HCT116 (cell line): ENCODE measurements around the gene SLC23A1. TPM values are rescaled to one million over a fixed set of nuclear protein-coding genes. Genes with fewer than 3 reads are reported as not detected.

ENCODE experiments used
- ATAC-seq: fragments of 200-7000 bp; cut with Tn5 transposase; 2 replicates; pipeline ENCODE4 v1.9.1; 2020; ENCODE audit warnings: mild to moderate bottlenecking, moderate library complexity
- BruUV-seq: library from RNA; stranded (reverse); fragments of 400-500 nt; replicated peaks from 2 replicates; lab custom pipeline; 2021; lab: Mats Ljungman, UMichigan
- CTCF ChIA-PET: fragments of 300-600 bp; sonication (Branson Sonifier 250); formaldehyde crosslinking; loops from one replicate; lab custom pipeline; 2021; ENCODE audit warnings: antibody characterized with exemption; lab: Charles Lee
- POLR2A ChIA-PET: fragments of 300-600, 350-600 bp; sonication (Branson Sonifier 250); formaldehyde crosslinking; loops from one replicate; lab custom pipeline; 2021; ENCODE audit warnings: antibody characterized with exemption; lab: Charles Lee
- RAD21 ChIA-PET, 2 experiments: fragments of 300-600 bp; sonication (Branson Sonifier 250); formaldehyde crosslinking; loops; one replicate each; lab custom pipeline; 2023; ENCODE audit warnings: low total read pairs in 2 of 2; ENCODE audit not compliant: uncharacterized antibody in 2 of 2, unreplicated experiment in 2 of 2, low non-redundant PET in 1 of 2; lab: Charles Lee
- DNase-seq: peaks from one replicate; pipeline ENCODE4 v3.0.0-alpha.2; 2010; ENCODE audit warnings: low read depth, low spot score
- H2AFZ ChIP-seq: fragments of 200-600 bp; shearing (Covaris generic), sonication (generic); 2 replicates; pipeline ENCODE4 v1.6.1; 2017; ENCODE audit warnings: low read depth, mixed run types, mixed read lengths, antibody characterized with exemption, low read length; ENCODE audit not compliant: poor library complexity, severe bottlenecking
- H3K27ac ChIP-seq: 2 replicates; pipeline ENCODE4 v1.5.1; 2012; ENCODE audit warnings: low read depth, low read length
- H3K27me3 ChIP-seq: fragments of 200-600 bp; sonication (generic); 2 replicates; pipeline ENCODE4 v1.6.1; 2016; ENCODE audit warnings: mixed run types, low read length, mixed read lengths; ENCODE audit not compliant: insufficient read depth
- H3K36me3 ChIP-seq, 2 experiments: fragments of 200-500 bp in 1 of 2; fragments of 200-600 bp in 1 of 2; sonication (Bioruptor generic) in 1 of 2; sonication (generic) in 1 of 2; 2 replicates each; pipeline versions ENCODE4 v1.5.1 to v1.6.1; 2014 to 2016; ENCODE audit warnings: low read length in 2 of 2, inconsistent platforms in 1 of 2, mixed read lengths in 1 of 2, mixed run types in 1 of 2; ENCODE audit not compliant: insufficient read depth in 2 of 2, control insufficient read depth in 1 of 2
- H3K4me1 ChIP-seq, 2 experiments: fragments of 200-600 bp in 1 of 2; sonication (generic) in 1 of 2; 2 replicates each; pipeline versions ENCODE4 v1.5.1 to v1.6.1; 2012 to 2017; ENCODE audit warnings: low read length in 2 of 2, inconsistent platforms in 1 of 2, mild to moderate bottlenecking in 1 of 2, mixed read lengths in 1 of 2, mixed run types in 1 of 2, moderate library complexity in 1 of 2; ENCODE audit not compliant: insufficient read depth in 2 of 2, control insufficient read depth in 1 of 2
- H3K4me2 ChIP-seq: fragments of 200-600 bp; sonication (generic); 2 replicates; pipeline ENCODE4 v1.6.1; 2017; ENCODE audit warnings: mixed run types, low read length, mixed read lengths
- H3K4me3 ChIP-seq, 2 experiments: fragments of 200-600 bp in 1 of 2; sonication (generic) in 1 of 2; replicated peaks in 1 of 2; 2 replicates each; pipeline ENCODE4 v1.5.1; 2011 to 2016; ENCODE audit warnings: low read length in 2 of 2, control low read depth in 1 of 2, low read depth in 1 of 2, mild to moderate bottlenecking in 1 of 2, mixed read lengths in 1 of 2, mixed run types in 1 of 2
- H3K79me2 ChIP-seq: fragments of 200-600 bp; sonication (generic); 2 replicates; pipeline ENCODE4 v1.6.1; 2017; ENCODE audit warnings: mild to moderate bottlenecking, mixed run types, low read length, moderate library complexity, mixed read lengths; ENCODE audit not compliant: insufficient read depth
- H3K9ac ChIP-seq: fragments of 200-600 bp; sonication (generic); 2 replicates; pipeline ENCODE4 v1.6.1; 2016; ENCODE audit warnings: low read length, mixed read lengths
- H3K9me2 ChIP-seq: fragments of 200-600 bp; sonication (generic), shearing (Covaris generic); 2 replicates; pipeline ENCODE4 v1.6.1; 2017; ENCODE audit warnings: mixed run types, mild to moderate bottlenecking, moderate library complexity; ENCODE audit not compliant: insufficient read depth
- H3K9me3 ChIP-seq, 2 experiments: fragments of 200-500 bp in 1 of 2; fragments of 200-600 bp in 1 of 2; sonication (Bioruptor generic) in 1 of 2; sonication (generic) in 1 of 2; 2 replicates each; pipeline ENCODE4 v1.6.1; 2014 to 2017; ENCODE audit warnings: low read length in 2 of 2, mixed read lengths in 2 of 2, inconsistent platforms in 1 of 2, low read depth in 1 of 2, mild to moderate bottlenecking in 1 of 2, mixed run types in 1 of 2, moderate library complexity in 1 of 2; ENCODE audit not compliant: control insufficient read depth in 1 of 2, insufficient read depth in 1 of 2
- H4K20me1 ChIP-seq: fragments of 200-600 bp; sonication (generic), shearing (Covaris generic); 2 replicates; pipeline ENCODE4 v1.6.1; 2017; ENCODE audit warnings: mixed run types, mild to moderate bottlenecking, moderate library complexity; ENCODE audit not compliant: insufficient read depth
- CBX3 ChIP-seq: IDR thresholded peaks from 2 replicates; pipeline ENCODE4 v1.6.1; 2012; ENCODE audit warnings: low read depth
- ELF1 ChIP-seq: IDR thresholded peaks from 2 replicates; pipeline ENCODE4 v1.6.1; 2012; ENCODE audit warnings: low read depth, borderline replicate concordance
- EZH2 ChIP-seq: fragments of 200-600 bp; sonication (generic); IDR thresholded peaks from 2 replicates; pipeline ENCODE4 v1.6.1; 2017; ENCODE audit warnings: antibody characterized with exemption, mixed run types
- FOSL1 ChIP-seq: IDR thresholded peaks from 2 replicates; pipeline ENCODE4 v1.6.1; 2012; ENCODE audit warnings: low read depth
- POLR2AphosphoS5 ChIP-seq: IDR thresholded peaks from 2 replicates; pipeline ENCODE4 v1.6.1; 2011; ENCODE audit warnings: mild to moderate bottlenecking, low read depth, low read length, moderate library complexity
- REST ChIP-seq: IDR thresholded peaks from 2 replicates; pipeline ENCODE4 v1.6.1; 2012; ENCODE audit warnings: low read depth
- intact Hi-C: fragments of 100-400 bp; cut with micrococcal nuclease; formaldehyde crosslinking; loops from 2 replicates; pipeline ENCODE4 v1.10.0; 2022
- total RNA-seq: library from RNA; stranded (reverse); gene quantifications from one replicate; pipeline ENCODE4 v1.2.1, GENCODE V29; 2021; ENCODE audit not compliant: unreplicated experiment

The SLC23A1 gene
- total RNA-seq, 1 experiment from 2014 or later, result not detected

GRCh38 chr5:139394123-139394653 lies 11.1 kb upstream of the SLC23A1 start:
- 0 out of 2 replicates have a peak overlapping the region, but pooled peaks have one; percentile 87 for H3K4me2 ChIP-seq
- H2AFZ ChIP-seq, result no peak overlapping the region
- POLR2A ChIA-PET, result no interaction called here
- no peak for ATAC-seq
- DNase-seq, result no peak
- intact Hi-C loops, result loop anchor here (5.0 kb wide), 1 partner anchor 817 kb away; the partner anchor contains the start of gene HSPA9
- H3K79me2 ChIP-seq, result peaks cover 8% of the 10 kb centered on the region; the same call in 1 of the 2 replicates
- peaks cover 15 to 52% of the 10 kb centered on the region in 2 experiments for H3K4me1 ChIP-seq
- RAD21 ChIA-PET, result no interaction called here
- no peaks in the 10 kb centered on the region for H3K9me2 ChIP-seq
- CTCF ChIA-PET, result no interaction called here
- peak overlapping the region; percentile 82; the same call in 1 of the 2 replicates for H3K27ac ChIP-seq
- TF ChIP-seq POLR2AphosphoS5, result no peak
- no peak for TF ChIP-seq FOSL1
- H3K9ac ChIP-seq, result no peak overlapping the region
- no peaks in the 10 kb centered on the region for H3K36me3 ChIP-seq
- H3K27me3 ChIP-seq, result no peaks in the 10 kb centered on the region
- no TSS peak for BruUV-seq
- H3K4me3 ChIP-seq, result no peak overlapping the region
- H3K9me3 ChIP-seq, result no peaks in the 10 kb centered on the region
- no peaks in the 10 kb centered on the region for H4K20me1 ChIP-seq

- ATAC-seq, result no peak
- Histone ChIP-seq H2AFZ (no peak overlapping the region), H3K4me2 (peak overlapping the region; percentile 87)
Measured at GRCh38 chr5:139393497-139394122, 10.5 kb upstream of the SLC23A1 start.

More at GRCh38 chr5:139393497-139394122, 10.5 kb upstream of the SLC23A1 start:
- Histone ChIP-seq H3K9me2 (no peaks in the 10 kb centered on the region), H3K27ac (peak overlapping the region; percentile 82), H3K4me1 (peaks cover 15 to 52% of the 10 kb centered on the region in 2 experiments), H3K79me2 (peaks cover 8% of the 10 kb centered on the region; the same call in 1 of the 2 replicates), H3K9me3 (no peaks in the 10 kb centered on the region), H3K36me3 (no peaks in the 10 kb centered on the region), H3K4me3 (peak overlapping the region; percentile 65 to 79), H4K20me1 (no peaks in the 10 kb centered on the region), H3K27me3 (no peaks in the 10 kb centered on the region), H3K9ac (peak overlapping the region; percentile 89)
- RAD21 ChIA-PET, result no interaction called here
- CTCF ChIA-PET, result interaction anchor here (0.8 to 3.2 kb wide), 2 partner anchors 9 to 10 kb away, joined by 4 to 10 read pairs; partner anchors contain the start of gene SPATA24
- no TSS peak for BruUV-seq
- POLR2A ChIA-PET, result no interaction called here
- DNase-seq, result no peak
- intact Hi-C loops, result loop anchor here (2.0 to 5.0 kb wide), 3 partner anchors 101 to 816 kb away; partner anchors contain the start of genes HSPA9 and MATR3
- TF ChIP-seq CBX3 (no peak), EZH2 (no peak), REST (no peak), ELF1 (no peak), POLR2AphosphoS5 (no peak)
